Tongue (tissue), 2 donors: ENCODE measurements around the gene IWS1. TPM values are rescaled to one million over a fixed set of nuclear protein-coding genes. Genes with fewer than 3 reads are reported as not detected.
"Not testable (repeated sequence)": the region's sequence is repeated elsewhere in the genome, so short reads cannot be mapped to it uniquely, and the experiment has no call there.

ENCODE experiments used
- DNase-seq: peaks from one replicate; pipeline ENCODE4 v3.0.0-alpha.2; 2015
- total RNA-seq: library from RNA; depleted of rRNA; stranded (reverse); fragments of >200 nt; gene quantifications from one replicate; pipeline ENCODE4 v1.2.3, GENCODE V29; 2014

The IWS1 gene
- 55.2 TPM for total RNA-seq

DNA sequence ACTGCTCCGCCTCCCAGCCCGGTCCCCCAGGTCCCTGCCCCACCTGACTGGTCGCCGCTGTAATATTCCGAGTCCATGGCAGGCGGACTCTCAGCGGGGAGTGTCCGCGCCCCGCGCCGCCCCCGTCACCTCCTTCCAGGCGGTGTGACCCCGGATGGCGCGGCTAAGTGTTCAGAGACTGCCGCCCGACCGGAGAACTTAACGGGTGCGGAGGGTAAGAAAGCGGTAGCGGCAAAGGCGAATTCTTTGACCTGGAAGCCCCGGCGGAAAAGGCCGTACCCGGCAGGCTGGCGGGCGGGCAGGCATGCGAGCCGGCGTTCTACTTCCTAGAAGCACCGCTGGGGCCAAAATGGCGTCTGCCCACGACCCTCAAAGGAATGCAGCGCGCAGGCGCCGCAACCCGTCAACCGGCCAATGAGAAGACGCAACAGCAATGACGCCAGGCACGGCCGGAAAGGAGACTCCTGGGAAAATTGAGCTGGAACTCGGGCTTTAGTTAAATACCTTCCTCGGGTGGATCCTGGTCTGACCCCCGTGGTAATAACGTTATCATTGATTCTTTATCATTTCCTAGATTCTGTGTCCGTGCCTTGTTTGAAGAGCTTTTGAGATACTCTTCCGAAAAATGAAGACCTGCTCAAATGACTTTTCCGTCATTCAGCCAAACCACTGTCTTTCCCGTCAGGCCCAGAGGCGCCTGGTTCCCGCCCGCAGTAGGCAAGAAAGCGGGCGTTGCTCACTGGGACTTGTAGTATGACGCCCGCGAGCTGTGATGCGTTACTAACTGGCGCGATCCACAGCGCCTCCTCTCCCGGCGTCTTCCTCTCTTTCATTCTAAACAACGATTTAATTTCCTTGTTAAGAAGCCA, at the start of gene IWS1:
TSS of gene IWS1 (minus strand) at position 358 of the 869 bp plus-strand sequence. CDS start at position 77, 281 bp downstream.
- DNase-seq = peak; percentile 99

DNA sequence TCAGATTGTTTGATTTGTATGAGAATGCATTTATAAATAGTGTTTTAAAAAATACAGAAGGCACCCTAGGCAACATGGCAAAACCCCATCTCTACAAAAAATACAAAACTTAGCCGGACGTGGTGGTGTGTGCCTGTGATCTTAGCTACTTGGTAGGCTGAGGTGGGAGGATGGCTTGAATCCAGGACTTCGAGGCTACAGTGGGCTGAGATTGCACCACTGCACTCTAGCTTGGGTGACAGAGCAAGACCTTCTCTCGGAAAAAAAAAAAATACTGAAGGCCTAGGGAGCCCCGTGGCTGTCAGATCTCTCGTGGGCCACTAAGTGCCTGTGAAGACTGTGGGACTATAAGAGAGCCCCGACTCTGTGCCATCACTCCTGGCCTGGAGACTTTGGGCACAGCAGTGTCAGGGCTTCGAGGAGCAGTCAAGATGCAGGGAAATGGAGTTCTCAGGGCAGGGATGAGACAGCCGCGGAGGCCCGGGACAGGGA, 49.7 kb upstream of the IWS1 start:
- no peak for DNase-seq

DNA sequence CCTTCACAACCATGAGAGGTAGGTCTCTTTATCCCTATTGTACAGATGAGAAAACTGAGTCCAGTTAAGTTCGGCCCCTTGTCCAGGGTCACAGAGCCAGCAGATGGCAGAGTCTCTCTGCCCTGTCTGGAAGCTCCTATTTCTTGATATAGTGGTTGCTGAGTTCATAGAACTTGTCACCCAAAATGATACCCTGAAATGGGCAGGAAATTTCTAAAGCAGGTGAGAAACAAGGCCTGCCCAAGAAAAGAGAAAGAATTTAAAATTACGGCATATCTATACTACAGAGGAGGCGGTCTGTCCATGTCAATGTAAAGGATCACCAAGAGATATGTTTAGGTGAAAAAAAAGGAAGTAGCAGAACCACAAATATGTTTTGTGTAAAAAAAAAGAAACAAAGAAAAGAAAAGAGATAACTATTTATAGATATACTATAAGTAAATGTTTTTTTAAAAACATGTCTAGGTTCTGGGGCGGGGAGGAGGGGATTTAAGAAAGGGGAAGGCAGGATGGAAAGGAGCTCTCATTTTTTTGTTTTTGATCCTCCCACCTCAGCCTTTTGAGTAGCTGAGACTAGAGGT, 49.0 kb upstream of the IWS1 start:
- no peak for DNase-seq

DNA sequence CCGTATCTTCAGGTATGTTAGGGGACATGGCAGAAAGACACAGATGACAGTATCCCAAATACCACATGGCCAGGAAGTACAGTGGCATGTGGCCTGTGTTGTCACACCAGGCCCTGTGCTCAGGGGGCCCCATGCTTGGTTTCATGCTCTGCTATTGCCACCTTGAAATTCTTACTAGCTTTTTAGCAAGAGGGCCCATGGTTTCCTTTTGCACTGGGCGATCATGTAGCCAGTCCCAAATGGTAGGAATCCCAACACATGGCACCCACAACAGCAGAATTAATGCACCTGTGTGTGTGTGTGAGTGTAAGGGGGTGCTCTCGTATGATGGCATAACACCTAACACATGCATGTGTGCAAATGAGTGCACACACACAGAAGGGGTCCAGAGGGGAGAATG, 48.4 kb upstream of the IWS1 start:
- DNase-seq = no peak

DNA sequence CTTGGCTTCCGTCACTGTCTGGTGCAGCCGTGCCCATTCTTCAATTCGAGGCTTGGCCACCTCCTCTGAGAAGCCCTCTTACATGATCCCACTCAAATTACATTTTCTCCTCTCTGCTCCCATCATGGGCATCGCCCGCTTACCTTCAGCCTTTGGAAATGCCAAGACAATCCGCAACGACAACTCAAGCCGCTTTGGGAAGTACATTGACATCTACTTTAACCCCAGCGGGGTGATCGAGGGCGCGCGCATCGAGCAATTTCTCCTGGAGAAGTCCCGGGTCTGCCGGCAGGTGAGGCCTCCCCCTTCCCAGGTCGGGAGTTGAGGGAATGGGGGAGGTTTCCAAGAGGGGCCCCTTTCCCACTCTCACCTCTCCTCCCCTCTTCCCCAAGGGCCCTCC, 47.5 kb upstream of the IWS1 start:
- no peak for DNase-seq

DNA sequence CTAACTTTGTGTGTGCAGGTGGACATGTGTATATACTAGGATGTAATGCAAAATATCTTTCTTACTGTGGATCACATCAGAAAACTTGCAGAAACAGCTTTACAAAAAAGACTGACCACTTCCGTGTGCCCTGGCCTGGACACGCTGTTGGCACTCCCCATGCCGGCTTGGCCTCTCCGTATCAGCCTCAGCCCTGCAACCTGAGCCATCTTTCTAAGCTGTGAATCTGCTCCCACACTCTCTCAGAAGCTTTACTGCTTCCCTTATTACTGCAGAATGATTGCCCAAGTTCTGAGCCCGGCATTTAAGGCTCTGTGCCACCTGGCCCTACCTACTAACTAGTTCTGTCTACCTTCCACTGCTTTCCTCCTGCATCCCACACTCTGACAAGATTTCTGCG, 47.0 kb upstream of the IWS1 start:
- DNase-seq = no peak

DNA sequence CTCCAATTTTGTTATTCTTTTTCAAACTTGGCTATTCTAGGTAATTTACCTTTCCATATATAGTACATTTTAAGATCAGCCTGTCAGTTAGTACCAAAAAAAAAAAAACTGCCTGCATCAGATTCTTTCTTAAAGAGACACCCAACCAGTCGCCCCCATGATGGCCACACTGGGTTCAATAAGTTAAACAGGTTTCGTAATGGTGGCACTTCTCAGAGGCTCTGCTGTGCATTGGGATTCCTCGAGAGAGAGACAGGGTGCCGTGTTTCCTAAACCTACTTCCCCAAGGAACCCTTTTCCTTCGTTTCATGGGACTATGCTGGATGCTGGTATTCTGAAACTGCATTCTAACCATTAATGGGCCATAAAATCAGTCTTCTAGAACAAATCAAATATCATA, 46.6 kb upstream of the IWS1 start:
- no peak for DNase-seq

DNA sequence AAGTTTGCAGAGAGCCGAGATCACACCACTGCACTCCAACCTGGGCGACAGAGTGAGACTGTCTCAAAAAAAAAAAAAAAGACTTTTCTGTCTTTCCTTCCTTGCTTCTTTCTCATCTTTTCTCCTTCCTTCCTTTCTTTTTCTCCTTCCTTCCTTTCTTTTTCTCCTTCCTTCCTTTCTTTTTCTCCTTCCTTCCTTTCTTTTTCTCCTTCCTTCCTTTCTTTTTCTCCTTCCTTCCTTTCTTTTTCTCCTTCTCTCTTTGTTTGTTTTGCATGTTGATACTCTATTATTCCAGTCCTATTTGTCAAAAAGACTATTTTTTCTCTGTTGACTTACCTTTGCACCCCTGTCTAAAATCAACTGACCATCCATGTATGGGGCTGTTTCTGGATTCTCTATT, 46.1 kb upstream of the IWS1 start:
- not testable (repeated sequence) for DNase-seq

DNA sequence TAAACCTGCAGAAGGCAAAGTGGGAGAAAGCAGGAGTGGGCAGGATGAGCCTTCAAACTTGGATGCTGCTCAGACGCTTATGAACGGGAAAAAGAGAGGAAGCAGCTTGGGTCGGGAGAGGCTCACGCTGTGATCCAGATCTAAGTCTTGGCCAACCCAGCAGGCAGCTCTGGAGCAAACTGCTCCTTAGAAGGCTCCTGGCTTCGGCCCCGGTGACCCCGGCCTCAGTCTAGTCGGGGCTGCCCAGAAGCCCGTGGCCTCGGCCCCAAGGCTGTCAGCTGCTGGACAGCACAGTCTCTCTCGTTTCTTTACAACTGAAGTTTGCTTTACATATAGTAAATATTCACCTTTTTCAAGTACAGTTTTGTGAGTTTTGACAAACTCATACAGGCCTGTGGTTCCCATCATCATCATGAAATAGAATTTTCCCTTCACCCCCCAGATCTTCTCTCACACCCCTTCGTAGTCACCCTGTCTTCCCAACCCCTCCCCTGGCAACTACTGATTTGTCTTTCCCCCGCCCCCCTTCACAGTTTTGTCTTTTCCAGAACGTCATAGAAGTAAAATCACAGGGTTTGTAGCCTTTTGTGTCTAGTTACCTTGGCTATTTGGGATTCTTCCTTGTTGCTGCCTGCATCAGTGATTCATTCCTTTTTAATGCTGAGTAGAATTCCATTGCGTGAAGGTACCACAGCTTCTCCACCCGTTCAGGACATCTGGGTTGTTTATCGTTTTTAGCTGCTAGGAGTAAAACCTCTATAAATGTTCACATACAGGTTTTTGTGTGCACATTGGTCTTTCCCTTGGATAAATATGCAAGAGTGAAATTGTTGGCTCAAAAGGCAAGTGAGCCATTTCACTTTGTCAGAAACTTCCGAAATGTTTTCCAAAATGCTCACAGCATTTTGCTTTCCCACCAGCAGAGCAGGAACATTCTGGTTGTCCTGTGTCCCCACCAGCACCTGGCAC, 44.3 kb upstream of the IWS1 start:
- DNase-seq = no peak

DNA sequence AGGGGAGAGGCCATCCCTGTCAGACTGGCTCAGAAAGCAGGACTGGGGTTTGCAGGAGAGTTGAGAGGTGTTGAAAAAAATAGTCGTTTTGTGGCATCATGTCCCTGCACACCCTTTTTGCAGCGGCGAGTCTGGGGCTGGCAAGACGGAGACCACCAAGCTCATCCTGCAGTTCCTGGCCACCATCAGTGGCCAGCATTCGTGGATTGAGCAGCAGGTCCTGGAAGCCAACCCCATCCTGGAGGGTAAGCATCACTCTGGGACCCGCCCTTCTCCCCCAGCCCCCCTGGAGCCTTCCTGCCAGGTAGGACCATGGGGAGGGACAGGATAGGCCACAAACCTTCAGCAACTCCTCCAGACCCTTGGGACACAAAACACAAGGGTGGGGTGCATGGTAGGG, 43.4 kb upstream of the IWS1 start:
- no peak for DNase-seq

DNA sequence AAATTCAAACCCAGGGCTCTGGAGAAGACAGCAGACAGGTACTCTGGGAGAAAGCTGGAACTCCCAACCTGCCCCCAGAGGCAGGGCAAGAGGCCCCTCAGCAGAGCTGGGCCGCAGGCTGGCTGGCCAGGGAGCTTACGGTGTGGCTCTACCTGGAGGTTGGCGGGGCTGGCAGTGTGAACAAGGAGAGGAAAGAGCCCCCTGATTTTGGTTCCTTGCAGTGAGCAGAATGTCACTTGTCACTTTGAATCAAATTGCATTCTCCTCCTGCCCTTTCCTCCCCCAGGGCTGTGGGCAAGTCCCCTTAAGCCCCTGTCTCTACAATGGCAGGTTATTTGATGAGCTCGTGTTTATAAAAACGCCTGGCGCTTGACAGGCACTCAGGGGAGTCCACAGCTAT, 41.8 kb upstream of the IWS1 start:
- no peak for DNase-seq

DNA sequence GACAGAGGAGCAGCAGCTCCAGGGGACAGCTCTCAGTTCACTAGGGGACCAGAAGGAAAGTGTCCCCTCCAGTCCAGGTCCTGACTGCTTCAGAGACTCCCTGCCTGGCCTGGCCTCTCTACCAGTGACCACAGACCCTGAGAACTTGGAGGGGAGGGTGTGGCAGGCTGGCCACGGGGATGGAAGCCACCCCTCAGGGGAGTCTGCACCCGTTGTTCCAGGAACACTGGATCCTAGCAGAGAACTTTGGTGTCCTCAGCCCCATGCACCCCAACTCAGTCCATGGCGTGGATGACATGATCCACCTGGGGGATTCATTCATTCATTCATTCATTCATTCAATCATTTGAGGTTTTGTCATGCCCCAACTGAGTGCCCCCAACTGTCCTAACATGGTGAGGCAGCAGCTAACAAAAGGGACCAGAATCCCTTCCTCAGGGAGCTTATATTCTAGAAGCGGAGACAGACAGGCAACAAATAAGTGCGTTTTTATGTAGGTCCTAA, 41.1 kb upstream of the IWS1 start:
- DNase-seq = no peak

DNA sequence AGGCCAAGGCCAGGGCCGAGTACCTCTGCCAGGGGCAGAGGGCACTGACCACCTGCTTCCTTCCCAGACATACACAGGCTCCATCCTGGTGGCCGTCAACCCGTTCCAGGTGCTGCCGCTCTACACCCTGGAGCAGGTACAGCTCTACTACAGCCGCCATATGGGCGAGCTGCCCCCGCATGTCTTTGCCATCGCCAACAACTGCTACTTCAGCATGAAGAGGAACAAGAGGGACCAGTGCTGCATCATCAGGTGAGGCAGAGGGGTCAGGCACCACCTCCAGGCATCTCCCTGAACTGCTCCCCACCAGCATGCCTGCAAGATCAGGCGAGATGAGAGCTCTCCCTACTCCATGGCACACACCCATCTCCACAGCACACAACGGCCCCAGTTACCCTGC, 40.3 kb upstream of the IWS1 start:
- DNase-seq = no peak

DNA sequence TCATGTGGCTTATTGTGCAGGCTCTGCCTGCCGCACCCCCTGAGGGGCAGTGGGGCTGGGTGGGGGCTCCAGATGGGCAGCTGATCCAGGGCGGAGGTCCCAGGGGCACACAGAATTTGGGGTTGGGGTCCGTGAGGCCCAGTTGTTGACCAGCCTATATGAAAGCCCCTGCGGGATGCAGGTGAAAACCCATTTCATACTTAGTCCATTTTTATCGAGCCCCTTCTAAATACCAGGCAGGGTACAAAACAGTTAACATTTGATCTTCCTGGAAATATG, 39.8 kb upstream of the IWS1 start:
- no peak for DNase-seq

DNA sequence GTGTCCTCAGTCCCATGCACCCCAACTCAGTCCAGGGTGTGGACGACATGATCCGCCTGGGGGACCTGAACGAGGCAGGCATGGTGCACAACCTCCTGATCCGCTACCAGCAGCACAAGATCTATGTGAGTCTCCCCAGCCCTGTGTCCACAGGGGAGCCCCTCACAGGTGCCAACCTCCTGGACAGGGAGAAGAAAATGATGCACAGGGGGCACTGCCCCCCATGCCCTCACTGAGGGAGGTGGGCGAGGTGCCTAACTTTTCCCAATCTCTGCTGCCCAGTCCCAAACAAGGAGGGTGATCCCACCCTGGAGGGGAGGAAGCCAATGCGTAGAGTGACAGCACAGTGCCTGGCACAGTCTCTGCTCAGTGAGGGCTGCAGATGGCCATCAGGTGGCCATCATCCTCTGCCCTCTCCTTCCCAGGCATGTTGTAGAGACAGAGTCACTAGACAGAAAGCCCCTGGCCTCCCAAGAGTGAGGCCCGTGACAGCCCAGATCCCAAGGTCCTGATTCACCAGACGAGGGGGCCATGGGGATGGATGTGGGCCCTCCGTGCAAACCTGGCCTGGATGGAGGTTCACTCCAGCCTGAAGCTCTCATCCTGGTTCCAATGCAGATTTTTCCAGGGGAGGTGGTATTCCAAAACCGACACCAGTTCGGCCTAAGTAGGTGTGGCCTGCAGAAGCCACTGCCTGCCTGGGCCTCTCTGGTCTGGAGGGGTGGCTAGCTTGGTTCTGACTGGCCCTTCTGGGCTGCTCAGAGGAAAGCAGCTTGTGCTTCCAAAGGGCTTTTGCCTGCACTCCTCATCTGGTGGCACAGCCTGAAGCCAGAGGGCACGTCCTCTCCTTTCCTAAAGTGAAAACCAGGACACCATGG, 39.2 kb upstream of the IWS1 start:
- no peak for DNase-seq

DNA sequence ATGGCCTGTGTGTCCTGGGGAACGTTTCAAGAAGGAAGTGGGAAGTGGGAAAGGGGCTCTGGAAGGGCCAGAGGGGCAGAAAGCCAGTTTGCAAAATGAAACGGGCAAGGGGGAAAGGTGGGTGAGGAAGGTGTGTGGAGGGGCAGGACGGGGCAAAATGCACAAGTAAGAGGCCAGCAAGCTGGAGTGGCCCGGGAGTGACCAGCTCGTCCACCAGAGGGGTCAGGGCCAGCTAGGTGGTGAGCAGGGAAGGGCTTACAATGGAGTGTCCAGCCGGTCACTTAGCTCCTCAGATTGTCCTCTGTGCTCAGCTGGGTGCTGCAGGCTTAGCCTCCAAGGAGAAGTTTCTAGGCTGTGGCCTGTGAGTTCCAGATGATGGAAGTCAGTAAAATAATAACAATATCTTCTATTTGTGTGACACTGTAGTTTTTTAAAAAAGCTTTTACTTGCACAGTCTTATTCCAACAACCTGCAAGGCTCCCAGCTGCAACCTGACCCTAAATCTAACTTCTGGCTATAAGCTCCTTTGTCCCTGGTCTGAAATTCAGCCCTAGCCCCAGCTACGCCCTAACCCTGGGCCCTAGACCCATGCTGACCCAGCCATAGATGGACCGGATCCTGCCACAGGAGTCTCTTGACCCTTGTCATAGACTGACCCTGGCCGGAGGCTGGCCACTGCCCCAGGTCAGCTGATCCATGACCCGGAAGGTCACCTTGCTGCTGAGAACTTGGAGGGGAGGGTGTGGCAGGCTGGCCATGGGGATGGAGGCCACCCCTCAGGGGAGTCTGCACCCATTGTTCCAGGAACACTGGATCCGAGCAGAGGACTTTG, 38.4 kb upstream of the IWS1 start:
- no peak for DNase-seq

DNA sequence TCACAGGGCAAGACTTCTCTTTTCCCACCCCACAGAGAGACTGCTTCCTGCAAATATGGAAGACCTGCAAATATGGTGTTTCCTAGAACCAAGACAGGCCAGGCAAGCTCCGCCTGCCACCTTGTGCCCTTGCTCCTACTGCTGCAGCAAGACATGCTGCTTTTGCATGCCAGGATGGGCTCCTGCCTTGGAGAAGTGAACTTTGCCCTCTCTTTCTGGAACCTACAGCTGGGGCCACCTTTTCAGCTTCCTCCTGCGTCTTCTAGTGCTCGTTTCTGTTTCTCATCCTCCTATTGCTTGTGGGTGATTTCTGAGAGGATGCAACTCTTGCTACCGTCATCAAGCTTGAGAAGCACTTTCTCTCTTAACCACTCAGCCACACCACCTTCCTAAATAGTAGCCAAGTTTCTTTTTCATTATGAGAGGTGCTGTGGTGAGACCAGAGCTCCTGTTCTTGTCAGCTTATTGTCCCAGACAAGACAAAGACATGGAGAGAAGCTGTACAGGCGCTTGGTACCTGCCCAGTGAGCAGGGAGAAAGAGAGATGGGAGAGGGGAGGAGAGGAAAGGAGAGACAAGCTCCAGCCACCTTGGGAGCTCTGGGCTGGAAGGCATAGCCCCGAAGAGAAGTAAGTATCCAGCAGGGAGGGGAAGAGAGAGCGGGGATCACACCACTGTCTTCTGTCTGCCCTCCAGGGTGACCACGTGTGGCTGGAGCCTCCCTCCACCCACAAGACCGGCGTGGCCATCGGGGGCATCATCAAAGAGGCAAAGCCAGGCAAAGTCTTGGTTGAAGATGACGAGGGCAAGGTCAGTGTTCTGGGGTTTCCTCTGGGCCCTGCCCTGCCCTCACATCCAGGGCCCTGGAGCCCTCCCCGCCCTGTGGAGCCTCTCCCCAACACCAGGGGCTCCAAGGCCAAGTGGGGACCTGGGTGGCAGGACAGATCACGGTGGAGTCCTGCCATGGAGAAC, 37.5 kb upstream of the IWS1 start:
- no peak for DNase-seq

DNA sequence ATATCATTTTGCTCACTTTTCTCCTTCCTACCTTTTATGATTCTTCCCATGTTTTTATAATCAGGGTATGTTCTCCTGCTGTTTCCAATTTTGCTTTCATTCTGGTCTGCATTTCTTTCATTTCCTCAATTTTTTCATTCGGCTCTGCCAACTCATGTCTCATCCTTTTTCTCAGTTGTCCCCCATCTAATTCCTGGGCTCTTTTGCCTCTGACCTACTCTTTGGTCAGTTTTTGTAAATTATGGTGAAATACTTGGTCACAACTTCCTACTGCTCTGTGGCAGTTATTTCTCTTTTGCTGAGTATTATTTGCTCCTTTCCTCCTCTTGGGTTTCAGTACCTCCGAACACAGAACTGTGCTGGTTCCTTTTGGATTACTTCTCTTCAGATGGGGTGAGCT, 36.6 kb upstream of the IWS1 start:
- DNase-seq = no peak

DNA sequence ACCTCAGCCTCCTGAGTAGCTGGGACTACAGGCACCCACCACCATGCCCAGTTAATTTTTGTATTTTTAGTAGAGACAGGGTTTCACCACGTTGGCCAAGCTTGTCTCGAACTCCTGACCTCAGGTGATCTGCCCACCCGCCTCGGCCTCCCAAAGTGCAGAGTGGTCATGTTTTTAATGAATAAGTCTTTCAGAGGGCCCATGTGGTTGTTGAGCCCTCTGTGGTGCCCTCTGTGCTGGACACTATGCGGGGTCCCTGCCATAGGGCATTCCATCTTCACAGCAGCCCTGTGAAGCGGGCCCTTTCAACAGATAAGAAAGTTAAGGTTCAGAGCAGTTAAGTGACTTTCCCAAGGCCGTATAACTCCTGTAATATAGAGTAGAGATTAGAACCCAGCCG, 35.1 kb upstream of the IWS1 start:
- no peak for DNase-seq

DNA sequence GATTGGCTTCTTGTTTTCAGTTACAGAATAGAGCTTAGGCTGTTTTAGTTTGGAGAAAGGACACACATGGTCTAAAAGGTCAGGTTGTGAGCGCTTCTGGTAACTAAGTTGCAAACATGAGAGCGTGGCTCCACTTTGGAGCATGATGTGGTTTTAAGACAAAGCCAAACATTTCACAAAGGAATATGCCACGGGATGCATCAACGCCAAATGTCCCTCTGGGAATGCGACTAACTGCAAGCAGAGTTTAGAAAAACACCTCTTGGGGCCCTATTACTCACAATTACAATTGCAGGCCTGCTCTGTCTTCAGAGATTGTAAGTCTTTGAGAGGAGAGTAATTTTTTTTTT, 34.6 kb upstream of the IWS1 start:
- DNase-seq = no peak
